Esophagus squamous epithelium (tissue), 4 donors: ENCODE measurements around the gene MAP2K7.

Source experiments
- POLR2A ChIP-seq, 4 donors: fragments of 450-650 bp; IDR thresholded peaks; one replicate each; pipeline ENCODE4 v1.6.1; 2017; ENCODE audit warnings: antibody characterized with exemption in 4 of 4, mild to moderate bottlenecking in 4 of 4, moderate library complexity in 3 of 4
- TF ChIP-seq, protein P1 (sequence below), 6 experiments: fragments of 450-650 bp in 4 of 6; fragments of 200-600 bp in 2 of 6; sonication (generic) in 2 of 6; IDR thresholded peaks; one replicate each; pipeline ENCODE4 v1.5.1; 2016 to 2019; ENCODE audit warnings: antibody characterized with exemption in 6 of 6, mild to moderate bottlenecking in 4 of 6, moderate library complexity in 4 of 6

DNA sequence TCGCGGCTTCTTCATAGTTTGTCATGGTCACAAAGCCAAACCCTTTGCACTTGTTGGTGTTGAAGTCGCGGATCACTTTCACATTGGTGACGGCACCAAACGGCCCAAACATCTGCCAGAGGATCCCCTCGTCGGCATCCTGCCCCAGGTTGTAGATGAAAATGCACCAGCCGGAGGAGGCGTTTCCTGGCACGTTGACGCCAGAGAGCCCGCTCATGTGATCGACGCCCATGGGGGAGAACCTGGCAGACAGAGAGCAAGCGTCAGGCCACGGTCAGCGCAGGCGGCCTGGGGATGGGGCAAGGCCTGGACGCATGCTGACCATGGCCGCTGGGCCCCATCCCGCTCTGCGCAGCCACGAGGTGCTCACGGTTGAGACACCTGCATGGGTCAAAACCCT is 59.9 kb downstream of the MAP2K7 start:
- TF ChIP-seq, protein P1, sequence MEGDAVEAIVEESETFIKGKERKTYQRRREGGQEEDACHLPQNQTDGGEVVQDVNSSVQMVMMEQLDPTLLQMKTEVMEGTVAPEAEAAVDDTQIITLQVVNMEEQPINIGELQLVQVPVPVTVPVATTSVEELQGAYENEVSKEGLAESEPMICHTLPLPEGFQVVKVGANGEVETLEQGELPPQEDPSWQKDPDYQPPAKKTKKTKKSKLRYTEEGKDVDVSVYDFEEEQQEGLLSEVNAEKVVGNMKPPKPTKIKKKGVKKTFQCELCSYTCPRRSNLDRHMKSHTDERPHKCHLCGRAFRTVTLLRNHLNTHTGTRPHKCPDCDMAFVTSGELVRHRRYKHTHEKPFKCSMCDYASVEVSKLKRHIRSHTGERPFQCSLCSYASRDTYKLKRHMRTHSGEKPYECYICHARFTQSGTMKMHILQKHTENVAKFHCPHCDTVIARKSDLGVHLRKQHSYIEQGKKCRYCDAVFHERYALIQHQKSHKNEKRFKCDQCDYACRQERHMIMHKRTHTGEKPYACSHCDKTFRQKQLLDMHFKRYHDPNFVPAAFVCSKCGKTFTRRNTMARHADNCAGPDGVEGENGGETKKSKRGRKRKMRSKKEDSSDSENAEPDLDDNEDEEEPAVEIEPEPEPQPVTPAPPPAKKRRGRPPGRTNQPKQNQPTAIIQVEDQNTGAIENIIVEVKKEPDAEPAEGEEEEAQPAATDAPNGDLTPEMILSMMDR (IDR thresholded peaks at IDR 0.05): no peak
- TF ChIP-seq POLR2A (IDR thresholded peaks at IDR 0.05): no peak
